ENCODE measurements around the gene HLCS. TPM values are rescaled to one million over a fixed set of nuclear protein-coding genes. Genes with fewer than 3 reads are reported as not detected.

HLCS gene
- total RNA-seq, 6 experiments from 2014 or later = 20.3 to 24.5 (median 22.2) TPM

GRCh38 chr21:36719614-36720013, 246.9 kb downstream of the HLCS start:
- Mint-ChIP-seq H3K36me3 (ENCODE audit: low read depth) (no peaks in the 10 kb centered on the region), H3K9me3 (no peaks in the 10 kb centered on the region), H3K4me1 (ENCODE audit: low read depth) (no peaks in the 10 kb centered on the region), H3K27ac (no peak overlapping the region), H3K27me3 (ENCODE audit: insufficient read depth) (peaks cover 76% of the 10 kb centered on the region), H3K4me3 (no peak overlapping the region)
- TF ChIP-seq CTCF (IDR thresholded peaks at IDR 0.05) = no peak
- DNase-seq = no peak

GRCh38 chr21:36718951-36719501, 247.4 kb downstream of the HLCS start:
- H3K27ac Mint-ChIP-seq = no peak overlapping the region
- H3K4me1 Mint-ChIP-seq (ENCODE audit: low read depth) = no peaks in the 10 kb centered on the region
- no peak for DNase-seq
- TF ChIP-seq CTCF (IDR thresholded peaks at IDR 0.05) = no peak
- no peak overlapping the region for H3K4me3 Mint-ChIP-seq
- no peaks in the 10 kb centered on the region for H3K9me3 Mint-ChIP-seq
- no peaks in the 10 kb centered on the region for H3K36me3 Mint-ChIP-seq (ENCODE audit: low read depth)
- peaks cover 78% of the 10 kb centered on the region for H3K27me3 Mint-ChIP-seq (ENCODE audit: insufficient read depth)

GRCh38 chr21:36717976-36718375, 248.5 kb downstream of the HLCS start:
- Mint-ChIP-seq H3K27ac (no peak overlapping the region), H3K36me3 (ENCODE audit: low read depth) (no peaks in the 10 kb centered on the region), H3K27me3 (ENCODE audit: insufficient read depth) (peaks cover 81% of the 10 kb centered on the region), H3K4me3 (no peak overlapping the region), H3K4me1 (ENCODE audit: low read depth) (no peaks in the 10 kb centered on the region), H3K9me3 (no peaks in the 10 kb centered on the region)
- TF ChIP-seq CTCF (IDR thresholded peaks at IDR 0.05) = no peak
- DNase-seq = no peak

- Mint-ChIP-seq H3K9me3 (no peaks in the 10 kb centered on the region), H3K4me1 (ENCODE audit: low read depth) (no peaks in the 10 kb centered on the region), H3K36me3 (ENCODE audit: low read depth) (no peaks in the 10 kb centered on the region), H3K27me3 (ENCODE audit: insufficient read depth) (peaks cover 81% of the 10 kb centered on the region), H3K27ac (no peak overlapping the region), H3K4me3 (no peak overlapping the region)
- DNase-seq = no peak
- no peak for TF ChIP-seq CTCF (IDR thresholded peaks at IDR 0.05)
Measured at GRCh38 chr21:36716836-36717235, 249.6 kb downstream of the HLCS start.

GRCh38 chr21:36716387-36716786, 250.1 kb downstream of the HLCS start:
- H3K27ac Mint-ChIP-seq = no peak overlapping the region
- no peak overlapping the region for H3K4me3 Mint-ChIP-seq
- no peaks in the 10 kb centered on the region for H3K36me3 Mint-ChIP-seq (ENCODE audit: low read depth)
- H3K27me3 Mint-ChIP-seq (ENCODE audit: insufficient read depth) = peaks cover 78% of the 10 kb centered on the region
- TF ChIP-seq CTCF (IDR thresholded peaks at IDR 0.05) = no peak
- DNase-seq = no peak
- H3K4me1 Mint-ChIP-seq (ENCODE audit: low read depth) = no peaks in the 10 kb centered on the region
- no peaks in the 10 kb centered on the region for H3K9me3 Mint-ChIP-seq

GRCh38 chr21:36713746-36714145, 252.7 kb downstream of the HLCS start:
- Mint-ChIP-seq H3K4me3 (no peak overlapping the region), H3K27ac (no peak overlapping the region), H3K4me1 (ENCODE audit: low read depth) (0 out of 2 replicates have a peak, but pooled peaks cover 6% of the 10 kb centered on the region), H3K36me3 (ENCODE audit: low read depth) (no peaks in the 10 kb centered on the region), H3K9me3 (no peaks in the 10 kb centered on the region), H3K27me3 (ENCODE audit: insufficient read depth) (peaks cover 75% of the 10 kb centered on the region)
- no peak for DNase-seq
- no peak for TF ChIP-seq CTCF (IDR thresholded peaks at IDR 0.05)

Measured in HFFc6 (cell line).